Smooth muscle cell of the umbilical artery (primary cell): ENCODE data around the gene COX4I2. TPM values are rescaled to one million over a fixed set of nuclear protein-coding genes. Genes with fewer than 3 reads are reported as not detected.

ENCODE experiments used
- total RNA-seq: library from RNA; depleted of rRNA; stranded (reverse); fragments of >200 nt; gene quantifications from 2 replicates; pipeline ENCODE4 v1.2.3, GENCODE V29; 2014

Gene COX4I2
- not detected in 2 replicates for total RNA-seq

GRCh38 chr20:31637660-31638059, at the start of gene COX4I2:
COX4I2 (plus strand) TSS chr20:31637912; CDS start chr20:31639018, 1,106 bp downstream.

GRCh38 chr20:31605031-31605901, 32.4 kb upstream of the COX4I2 start, which contains the start of gene ID1:
ID1 (plus strand) TSS chr20:31605289; CDS start chr20:31605388, 99 bp downstream.

Other genes with a start within 250 kb of the COX4I2 start
- not detected in 2 replicates for gene DEFB119, start 247.3 kb upstream of the COX4I2 start, total RNA-seq
- not detected in 2 replicates for gene DEFB121, start 231.7 kb upstream of the COX4I2 start, total RNA-seq
- gene DEFB123, start 197.3 kb upstream of the COX4I2 start, total RNA-seq = not detected in 2 replicates
- not detected in 2 replicates for gene DEFB124, start 162.8 kb upstream of the COX4I2 start, total RNA-seq
- not detected in 2 replicates for gene REM1, start 162.6 kb upstream of the COX4I2 start, total RNA-seq
- 76.9 and 97.2 TPM in 2 replicates for gene HM13, start 123.5 kb upstream of the COX4I2 start, total RNA-seq
- 37.3 and 55.8 TPM in 2 replicates for gene ID1, start 32.6 kb upstream of the COX4I2 start, total RNA-seq
- 39.8 and 66.0 TPM in 2 replicates for gene BCL2L1, start 85.0 kb downstream of the COX4I2 start, total RNA-seq
- gene TPX2, start 101.4 kb downstream of the COX4I2 start, total RNA-seq = 4.2 and 28.5 TPM in 2 replicates
- gene MYLK2, start 181.4 kb downstream of the COX4I2 start, total RNA-seq = 0.14 TPM in 1 of 2 replicates, not detected in the other
- 1.1 and 1.2 TPM in 2 replicates for gene FOXS1, start 207.7 kb downstream of the COX4I2 start, total RNA-seq
- not detected in 2 replicates for gene DUSP15, start 232.6 kb downstream of the COX4I2 start, total RNA-seq
- not detected in 2 replicates for gene TTLL9, start 232.7 kb downstream of the COX4I2 start, total RNA-seq